ENCODE measurements around the gene P2RX4. TPM values are rescaled to one million over a fixed set of nuclear protein-coding genes. Genes with fewer than 3 reads are reported as not detected.

The P2RX4 gene
- total and polyA plus RNA-seq, 9 of the 15 experiments (the other 6 are each of a cell fraction or from before 2014, with no cell fraction given), result 6.6 to 21.5 (median 11.7) TPM

- TF ChIP-seq ARID4B (CRISPR knock-in tag; IDR thresholded peaks at IDR 0.05) (no peak), PML (IDR thresholded peaks at IDR 0.05; ENCODE audit: low read length) (no peak), GABPB1 (CRISPR knock-in tag; IDR thresholded peaks at IDR 0.05) (0 out of 2 replicates have a peak, but pooled peaks have one; percentile 16), MYNN (IDR thresholded peaks at IDR 0.05) (no peak), MYNN (CRISPR knock-in tag; IDR thresholded peaks at IDR 0.05) (no peak), ZMIZ1 (IDR thresholded peaks at IDR 0.05; ENCODE audit: low read depth in 2 of 2, low read length in 2 of 2) (no peak), ATF7 (IDR thresholded peaks at IDR 0.05) (peak; percentile 26; the same call in 1 of the 2 replicates), SPI1 (IDR thresholded peaks at IDR 0.05; ENCODE audit: borderline replicate concordance, low read depth, low read length) (peak; percentile 30; the same call in 1 of the 2 replicates), L3MBTL2 (IDR thresholded peaks at IDR 0.05) (peak; percentile 42; the same call in 1 of the 2 replicates), NFIX (CRISPR knock-in tag; IDR thresholded peaks at IDR 0.05; ENCODE audit: low read depth) (no peak), ZNF175 (CRISPR knock-in tag; IDR thresholded peaks at IDR 0.05; ENCODE audit: low read depth) (0 out of 2 replicates have a peak, but pooled peaks have one; percentile 39), PCBP1 (IDR thresholded peaks at IDR 0.05; ENCODE audit: low read depth, low read length, poor library complexity, severe bottlenecking) (no peak)
- TF ChIP-seq, protein P1, sequence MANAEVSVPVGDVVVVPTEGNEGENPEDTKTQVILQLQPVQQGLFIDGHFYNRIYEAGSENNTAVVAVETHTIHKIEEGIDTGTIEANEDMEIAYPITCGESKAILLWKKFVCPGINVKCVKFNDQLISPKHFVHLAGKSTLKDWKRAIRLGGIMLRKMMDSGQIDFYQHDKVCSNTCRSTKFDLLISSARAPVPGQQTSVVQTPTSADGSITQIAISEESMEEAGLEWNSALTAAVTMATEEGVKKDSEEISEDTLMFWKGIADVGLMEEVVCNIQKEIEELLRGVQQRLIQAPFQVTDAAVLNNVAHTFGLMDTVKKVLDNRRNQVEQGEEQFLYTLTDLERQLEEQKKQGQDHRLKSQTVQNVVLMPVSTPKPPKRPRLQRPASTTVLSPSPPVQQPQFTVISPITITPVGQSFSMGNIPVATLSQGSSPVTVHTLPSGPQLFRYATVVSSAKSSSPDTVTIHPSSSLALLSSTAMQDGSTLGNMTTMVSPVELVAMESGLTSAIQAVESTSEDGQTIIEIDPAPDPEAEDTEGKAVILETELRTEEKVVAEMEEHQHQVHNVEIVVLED (CRISPR knock-in tag; IDR thresholded peaks at IDR 0.05), result no peak
- TF ChIP-seq, protein P2, sequence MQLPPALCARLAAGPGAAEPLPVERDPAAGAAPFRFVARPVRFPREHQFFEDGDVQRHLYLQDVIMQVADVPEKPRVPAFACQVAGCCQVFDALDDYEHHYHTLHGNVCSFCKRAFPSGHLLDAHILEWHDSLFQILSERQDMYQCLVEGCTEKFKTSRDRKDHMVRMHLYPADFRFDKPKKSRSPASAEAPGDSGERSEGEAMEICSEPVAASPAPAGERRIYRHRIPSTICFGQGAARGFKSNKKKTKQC (CRISPR knock-in tag; IDR thresholded peaks at IDR 0.05), result no peak
Observed at GRCh38 chr12:121196902-121197301, 13.0 kb upstream of the P2RX4 start (continued).
